ENCODE data around the gene KRT73.

The KRT73 gene

GRCh38 chr12:52649066-52649465 is 30.7 kb upstream of the KRT73 start:
- ChIA-PET POLR2A (no interaction called here), CTCF (no interaction called here)
- DNase-seq (ENCODE audit: extremely low spot score) = no peak
- TF ChIP-seq SP1 (IDR thresholded peaks at IDR 0.05) (no peak), NFRKB (IDR thresholded peaks at IDR 0.05) (no peak)

GRCh38 chr12:52648012-52648550 is 29.7 kb upstream of the KRT73 start:
- ChIA-PET CTCF (no interaction called here), POLR2A (no interaction called here)
- DNase-seq (ENCODE audit: extremely low spot score) = no peak
- TF ChIP-seq PKNOX1 (IDR thresholded peaks at IDR 0.05) (no peak), FOXM1 (IDR thresholded peaks at IDR 0.05; ENCODE audit: borderline replicate concordance) (no peak), ELF4 (IDR thresholded peaks at IDR 0.05) (no peak), FOXK2 (IDR thresholded peaks at IDR 0.05) (no peak), TARDBP (IDR thresholded peaks at IDR 0.05) (no peak), HDGF (IDR thresholded peaks at IDR 0.05; ENCODE audit: borderline replicate concordance) (no peak), FOXA1 (IDR thresholded peaks at IDR 0.05) (no peak), ARNT (IDR thresholded peaks at IDR 0.05) (no peak), LEF1 (IDR thresholded peaks at IDR 0.05; ENCODE audit: borderline replicate concordance) (no peak), SUZ12 (IDR thresholded peaks at IDR 0.05) (no peak), CTBP1 (IDR thresholded peaks at IDR 0.05; ENCODE audit: borderline replicate concordance) (no peak), L3MBTL2 (conservative IDR thresholded peaks at IDR 0.05) (no peak), SP1 (IDR thresholded peaks at IDR 0.05) (no peak)

DNA sequence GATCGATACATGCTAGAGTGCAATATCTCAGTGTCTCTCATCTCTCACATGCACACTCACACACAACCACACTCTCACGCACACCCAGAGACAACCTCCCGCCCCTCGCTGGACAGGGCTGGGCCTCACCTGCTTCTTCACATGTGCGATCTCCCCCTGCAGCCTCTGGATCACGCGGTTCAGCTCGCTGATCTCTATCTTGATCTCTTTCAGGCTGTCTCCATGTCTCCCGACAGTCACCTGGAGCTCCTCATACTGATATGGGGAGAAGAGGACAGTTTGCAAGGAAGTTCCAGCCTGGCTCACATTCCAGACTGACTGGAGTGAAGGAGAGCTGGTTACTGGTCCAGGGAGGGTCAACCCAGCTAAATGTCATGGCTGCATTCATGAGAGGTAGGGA is 29.2 kb upstream of the KRT73 start:
- CTCF ChIA-PET = no interaction called here
- TF ChIP-seq LEF1 (IDR thresholded peaks at IDR 0.05; ENCODE audit: borderline replicate concordance) = no peak
- no peak for TF ChIP-seq FOXK2 (IDR thresholded peaks at IDR 0.05)
- no peak for TF ChIP-seq L3MBTL2 (conservative IDR thresholded peaks at IDR 0.05)
- no peak for TF ChIP-seq BHLHE40 (IDR thresholded peaks at IDR 0.05; ENCODE audit: borderline replicate concordance)
- no peak for TF ChIP-seq ARNT (IDR thresholded peaks at IDR 0.05)
- no peak for TF ChIP-seq CTBP1 (IDR thresholded peaks at IDR 0.05; ENCODE audit: borderline replicate concordance)
- TF ChIP-seq ZNF384 (IDR thresholded peaks at IDR 0.05) = no peak
- TF ChIP-seq HDGF (IDR thresholded peaks at IDR 0.05; ENCODE audit: borderline replicate concordance) = no peak
- no peak for TF ChIP-seq SUZ12 (IDR thresholded peaks at IDR 0.05)
- TF ChIP-seq TARDBP (IDR thresholded peaks at IDR 0.05) = no peak
- no peak for TF ChIP-seq SP1 (IDR thresholded peaks at IDR 0.05)
- no peak for DNase-seq (ENCODE audit: extremely low spot score)
- POLR2A ChIA-PET = no interaction called here

GRCh38 chr12:52646613-52647012 is 28.3 kb upstream of the KRT73 start:
- TF ChIP-seq NFRKB (IDR thresholded peaks at IDR 0.05) (no peak), LEF1 (IDR thresholded peaks at IDR 0.05; ENCODE audit: borderline replicate concordance) (no peak), FOXK2 (IDR thresholded peaks at IDR 0.05) (no peak)
- CTCF ChIA-PET = no interaction called here
- DNase-seq (ENCODE audit: extremely low spot score) = no peak
- POLR2A ChIA-PET = no interaction called here

DNA sequence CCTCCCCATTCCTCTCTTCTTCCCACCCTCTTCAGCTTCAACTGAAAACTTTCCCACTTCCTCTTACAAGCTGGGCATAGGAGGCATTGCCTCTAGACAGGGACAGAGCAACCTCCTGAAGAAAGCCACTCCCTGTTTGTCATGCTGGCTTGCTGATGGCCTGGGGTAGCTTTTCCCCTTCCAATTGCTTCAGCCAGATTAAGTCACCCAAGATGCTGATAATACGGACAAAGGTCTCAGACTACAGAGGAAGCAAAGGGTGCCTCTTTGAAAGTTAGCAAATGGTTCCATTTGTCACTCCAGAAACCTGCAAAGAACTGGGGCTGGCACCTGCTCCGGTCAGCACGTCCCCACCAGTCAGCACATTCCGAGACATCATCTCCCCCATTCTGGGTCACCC is 27.6 kb upstream of the KRT73 start:
- TF ChIP-seq HDGF (IDR thresholded peaks at IDR 0.05; ENCODE audit: borderline replicate concordance) (no peak), FOXA1 (IDR thresholded peaks at IDR 0.05) (no peak)
- no peak for DNase-seq (ENCODE audit: extremely low spot score)
- ChIA-PET POLR2A (interaction anchor here (1.0 kb wide), 1 partner anchor 362 kb away, joined by 3 read pairs; no protein-coding TSS in a partner anchor), CTCF (no interaction called here)

GRCh38 chr12:52645120-52645761 is 26.9 kb upstream of the KRT73 start:
- TF ChIP-seq FOXK2 (IDR thresholded peaks at IDR 0.05) (no peak), L3MBTL2 (conservative IDR thresholded peaks at IDR 0.05) (no peak), BHLHE40 (IDR thresholded peaks at IDR 0.05; ENCODE audit: borderline replicate concordance) (no peak), CTBP1 (IDR thresholded peaks at IDR 0.05; ENCODE audit: borderline replicate concordance) (no peak), SUZ12 (IDR thresholded peaks at IDR 0.05) (no peak), ARNT (IDR thresholded peaks at IDR 0.05) (no peak), ZNF384 (IDR thresholded peaks at IDR 0.05) (no peak)
- ChIA-PET POLR2A (interaction anchor here (1.0 kb wide), 1 partner anchor 362 kb away, joined by 3 read pairs; no protein-coding TSS in a partner anchor), CTCF (no interaction called here)
- no peak for DNase-seq (ENCODE audit: extremely low spot score)

DNA sequence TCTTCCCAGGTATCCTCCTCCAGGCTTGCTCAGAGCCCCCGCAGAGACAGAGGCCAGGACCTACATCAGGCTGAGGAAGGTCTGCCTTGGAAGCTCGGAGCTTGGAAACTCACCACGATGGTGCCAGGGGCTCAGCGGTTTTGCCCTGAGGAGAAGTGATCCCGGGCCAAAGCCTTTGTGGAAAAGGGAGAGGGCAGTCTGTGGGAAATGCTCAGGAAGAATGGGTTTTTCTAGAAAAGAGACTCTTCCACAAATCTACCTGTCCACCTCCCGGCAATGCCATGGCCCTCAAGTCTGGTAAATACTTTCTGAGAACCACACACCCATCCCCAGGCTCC is 25.7 kb upstream of the KRT73 start:
- no peak for DNase-seq (ENCODE audit: extremely low spot score)
- POLR2A ChIA-PET = no interaction called here
- CTCF ChIA-PET = no interaction called here
- TF ChIP-seq SP1 (IDR thresholded peaks at IDR 0.05) = no peak
- no peak for TF ChIP-seq TARDBP (IDR thresholded peaks at IDR 0.05)
- no peak for TF ChIP-seq SUZ12 (IDR thresholded peaks at IDR 0.05)
- no peak for TF ChIP-seq ZNF384 (IDR thresholded peaks at IDR 0.05)

- DNase-seq (ENCODE audit: extremely low spot score) = no peak
- TF ChIP-seq ARNT (IDR thresholded peaks at IDR 0.05) = no peak
- no peak for TF ChIP-seq HDGF (IDR thresholded peaks at IDR 0.05; ENCODE audit: borderline replicate concordance)
- TF ChIP-seq L3MBTL2 (conservative IDR thresholded peaks at IDR 0.05) = no peak
- no peak for TF ChIP-seq BHLHE40 (IDR thresholded peaks at IDR 0.05; ENCODE audit: borderline replicate concordance)
- no peak for TF ChIP-seq FOXM1 (IDR thresholded peaks at IDR 0.05; ENCODE audit: borderline replicate concordance)
- no peak for TF ChIP-seq ZNF384 (IDR thresholded peaks at IDR 0.05)
- TF ChIP-seq FOXK2 (IDR thresholded peaks at IDR 0.05) = no peak
- TF ChIP-seq PKNOX1 (IDR thresholded peaks at IDR 0.05) = no peak
- TF ChIP-seq SP1 (IDR thresholded peaks at IDR 0.05) = no peak
- TF ChIP-seq TARDBP (IDR thresholded peaks at IDR 0.05) = no peak
- TF ChIP-seq SUZ12 (IDR thresholded peaks at IDR 0.05) = no peak
- no peak for TF ChIP-seq LEF1 (IDR thresholded peaks at IDR 0.05; ENCODE audit: borderline replicate concordance)
- TF ChIP-seq CTBP1 (IDR thresholded peaks at IDR 0.05; ENCODE audit: borderline replicate concordance) = no peak
- no peak for TF ChIP-seq ELF4 (IDR thresholded peaks at IDR 0.05)
- no peak for TF ChIP-seq NFRKB (IDR thresholded peaks at IDR 0.05)
- TF ChIP-seq FOXA1 (IDR thresholded peaks at IDR 0.05) = no peak
- ChIA-PET CTCF (interaction anchor here (0.8 kb wide), 1 partner anchor 264 kb away, joined by 3 read pairs; no protein-coding TSS in a partner anchor), POLR2A (no interaction called here)
These were observed 25.1 kb upstream of the KRT73 start for GRCh38 chr12:52643233-52644077.

Data from HEK293T (cell line).